Measurements from ENCODE around the gene SLC25A38. TPM values are rescaled to one million over a fixed set of nuclear protein-coding genes. Genes with fewer than 3 reads are reported as not detected.

The SLC25A38 gene
- total and polyA plus RNA-seq, 2 experiments from 2014 or later, result 19.8 to 61.9 TPM

GRCh38 chr3:39362812-39363211 lies 20.4 kb upstream of the SLC25A38 start:
- Histone ChIP-seq H4K20me1 (replicated peaks; ENCODE audit: insufficient read depth) (no peaks in the 10 kb centered on the region), H3K79me2 (replicated peaks; ENCODE audit: insufficient read depth) (no peaks in the 10 kb centered on the region), H3K4me2 (no peak overlapping the region), H3K9me2 (ENCODE audit: insufficient read depth) (no peaks in the 10 kb centered on the region), H2AFZ (no peak overlapping the region), H3K27me3 (ENCODE audit: insufficient read depth) (no peaks in the 10 kb centered on the region), H3F3A (replicated peaks; ENCODE audit: low read depth) (no peaks in the 10 kb centered on the region), H3K4me3 (no peak overlapping the region), H3K4me1 (ENCODE audit: insufficient read depth) (no peaks in the 10 kb centered on the region), H3K36me3 (ENCODE audit: insufficient read depth) (no peaks in the 10 kb centered on the region), H3K27ac (ENCODE audit: low read depth) (no peak overlapping the region)
- Mint-ChIP-seq H3K4me1 (no peaks in the 10 kb centered on the region), H3K27me3 (ENCODE audit: insufficient read depth, low read depth, poor library complexity) (no peaks in the 10 kb centered on the region), H3K9me3 (peaks cover 3% of the 10 kb centered on the region; the same call in 2 of the 3 replicates), H3K27ac (no peak overlapping the region), H3K36me3 (ENCODE audit: low read depth) (no peaks in the 10 kb centered on the region), H3K4me3 (no peak overlapping the region)
- no peak for TF ChIP-seq CREB1 (CRISPR knock-in tag; IDR thresholded peaks at IDR 0.05; ENCODE audit: low read depth)
- no peak for TF ChIP-seq REST (IDR thresholded peaks at IDR 0.05; ENCODE audit: unreplicated experiment)
- no peak for TF ChIP-seq ZNF331 (CRISPR knock-in tag; IDR thresholded peaks at IDR 0.05; ENCODE audit: low read depth)
- no peak for TF ChIP-seq ETS1 (IDR thresholded peaks at IDR 0.05)
- no peak for TF ChIP-seq EZH2phosphoT487 (IDR thresholded peaks at IDR 0.05; ENCODE audit: unreplicated experiment)
- TF ChIP-seq, protein P1, sequence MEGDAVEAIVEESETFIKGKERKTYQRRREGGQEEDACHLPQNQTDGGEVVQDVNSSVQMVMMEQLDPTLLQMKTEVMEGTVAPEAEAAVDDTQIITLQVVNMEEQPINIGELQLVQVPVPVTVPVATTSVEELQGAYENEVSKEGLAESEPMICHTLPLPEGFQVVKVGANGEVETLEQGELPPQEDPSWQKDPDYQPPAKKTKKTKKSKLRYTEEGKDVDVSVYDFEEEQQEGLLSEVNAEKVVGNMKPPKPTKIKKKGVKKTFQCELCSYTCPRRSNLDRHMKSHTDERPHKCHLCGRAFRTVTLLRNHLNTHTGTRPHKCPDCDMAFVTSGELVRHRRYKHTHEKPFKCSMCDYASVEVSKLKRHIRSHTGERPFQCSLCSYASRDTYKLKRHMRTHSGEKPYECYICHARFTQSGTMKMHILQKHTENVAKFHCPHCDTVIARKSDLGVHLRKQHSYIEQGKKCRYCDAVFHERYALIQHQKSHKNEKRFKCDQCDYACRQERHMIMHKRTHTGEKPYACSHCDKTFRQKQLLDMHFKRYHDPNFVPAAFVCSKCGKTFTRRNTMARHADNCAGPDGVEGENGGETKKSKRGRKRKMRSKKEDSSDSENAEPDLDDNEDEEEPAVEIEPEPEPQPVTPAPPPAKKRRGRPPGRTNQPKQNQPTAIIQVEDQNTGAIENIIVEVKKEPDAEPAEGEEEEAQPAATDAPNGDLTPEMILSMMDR (conservative IDR thresholded peaks at IDR 0.05; ENCODE audit: low read depth in 2 of 2), result no peak
- no peak for TF ChIP-seq ZNF114 (CRISPR knock-in tag; IDR thresholded peaks at IDR 0.05)
- TF ChIP-seq JUNB (IDR thresholded peaks at IDR 0.05; ENCODE audit: unreplicated experiment), result no peak
- TF ChIP-seq STAT1 (IDR thresholded peaks at IDR 0.05; ENCODE audit: unreplicated experiment), result no peak
- TF ChIP-seq ZNF462 (CRISPR knock-in tag; IDR thresholded peaks at IDR 0.05), result no peak
- no peak for TF ChIP-seq NANOG (IDR thresholded peaks at IDR 0.05; ENCODE audit: borderline replicate concordance)
- TF ChIP-seq EZH2 (IDR thresholded peaks at IDR 0.05; ENCODE audit: low read depth, unreplicated experiment), result no peak
- no peak for TF ChIP-seq POLR2AphosphoS5 (IDR thresholded peaks at IDR 0.05; ENCODE audit: low read depth)
- ATAC-seq (no peak), DNase-seq (ENCODE audit: low spot score) (no peak)
